Fibroblast of the aortic adventitia (primary cell): ENCODE results near the gene CD38. TPM values are rescaled to one million over a fixed set of nuclear protein-coding genes. Genes with fewer than 3 reads are reported as not detected.

Experiments used
- DNase-seq: peaks from one replicate; pipeline ENCODE4 v3.0.0-alpha.2; 2010; ENCODE audit warnings: low read depth
- H3K4me3 ChIP-seq: 2 replicates; pipeline ENCODE4 v1.5.1; 2011; ENCODE audit warnings: low read depth, mild to moderate bottlenecking, control low read depth, low read length, moderate library complexity
- total RNA-seq: library from RNA; depleted of rRNA; stranded (reverse); fragments of >200 nt; gene quantifications from 2 replicates; pipeline ENCODE4 v1.2.3, GENCODE V29; 2012; ENCODE audit warnings: low replicate concordance
- TF ChIP-seq, protein P1 (sequence below): IDR thresholded peaks from 2 replicates; pipeline ENCODE4 v1.5.1; 2011; ENCODE audit warnings: mild to moderate bottlenecking, low read length, control low read depth, inconsistent platforms; ENCODE audit not compliant: insufficient read depth

Gene CD38
- total RNA-seq, 1 donor, result not detected

DNA sequence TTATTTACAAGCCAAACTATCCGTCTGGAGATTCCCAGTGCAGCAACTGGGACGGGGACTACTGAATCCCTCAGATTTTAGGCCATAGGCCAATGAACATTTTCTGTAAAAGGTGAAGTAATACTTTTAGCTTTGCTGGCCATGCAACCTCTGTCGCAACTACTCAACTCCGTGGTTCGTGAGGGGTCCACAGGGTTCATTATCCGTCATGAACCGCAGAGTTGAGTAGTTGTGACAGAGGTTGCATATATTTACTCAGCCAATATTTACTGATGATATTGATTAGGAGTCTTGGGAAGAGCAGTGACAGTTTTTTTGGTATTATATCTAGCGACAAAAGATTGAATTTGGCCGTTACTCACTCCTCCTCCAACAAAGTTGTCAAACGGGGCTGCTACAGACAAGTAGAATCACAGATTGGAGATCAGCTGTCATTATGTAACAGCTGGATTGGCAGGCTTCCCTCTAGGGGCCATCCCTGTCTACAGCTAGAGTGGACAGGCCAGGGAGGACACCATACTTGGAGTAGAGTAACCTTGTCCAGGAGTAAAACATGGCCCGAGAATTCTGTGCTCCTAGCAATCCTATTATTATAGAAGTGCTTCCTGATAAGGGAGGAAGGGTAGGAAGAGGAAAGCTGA, 37.2 kb upstream of the CD38 start:
- DNase-seq, result no peak
- TF ChIP-seq, protein P1, sequence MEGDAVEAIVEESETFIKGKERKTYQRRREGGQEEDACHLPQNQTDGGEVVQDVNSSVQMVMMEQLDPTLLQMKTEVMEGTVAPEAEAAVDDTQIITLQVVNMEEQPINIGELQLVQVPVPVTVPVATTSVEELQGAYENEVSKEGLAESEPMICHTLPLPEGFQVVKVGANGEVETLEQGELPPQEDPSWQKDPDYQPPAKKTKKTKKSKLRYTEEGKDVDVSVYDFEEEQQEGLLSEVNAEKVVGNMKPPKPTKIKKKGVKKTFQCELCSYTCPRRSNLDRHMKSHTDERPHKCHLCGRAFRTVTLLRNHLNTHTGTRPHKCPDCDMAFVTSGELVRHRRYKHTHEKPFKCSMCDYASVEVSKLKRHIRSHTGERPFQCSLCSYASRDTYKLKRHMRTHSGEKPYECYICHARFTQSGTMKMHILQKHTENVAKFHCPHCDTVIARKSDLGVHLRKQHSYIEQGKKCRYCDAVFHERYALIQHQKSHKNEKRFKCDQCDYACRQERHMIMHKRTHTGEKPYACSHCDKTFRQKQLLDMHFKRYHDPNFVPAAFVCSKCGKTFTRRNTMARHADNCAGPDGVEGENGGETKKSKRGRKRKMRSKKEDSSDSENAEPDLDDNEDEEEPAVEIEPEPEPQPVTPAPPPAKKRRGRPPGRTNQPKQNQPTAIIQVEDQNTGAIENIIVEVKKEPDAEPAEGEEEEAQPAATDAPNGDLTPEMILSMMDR, result no peak
- no peak overlapping the region for H3K4me3 ChIP-seq

DNA sequence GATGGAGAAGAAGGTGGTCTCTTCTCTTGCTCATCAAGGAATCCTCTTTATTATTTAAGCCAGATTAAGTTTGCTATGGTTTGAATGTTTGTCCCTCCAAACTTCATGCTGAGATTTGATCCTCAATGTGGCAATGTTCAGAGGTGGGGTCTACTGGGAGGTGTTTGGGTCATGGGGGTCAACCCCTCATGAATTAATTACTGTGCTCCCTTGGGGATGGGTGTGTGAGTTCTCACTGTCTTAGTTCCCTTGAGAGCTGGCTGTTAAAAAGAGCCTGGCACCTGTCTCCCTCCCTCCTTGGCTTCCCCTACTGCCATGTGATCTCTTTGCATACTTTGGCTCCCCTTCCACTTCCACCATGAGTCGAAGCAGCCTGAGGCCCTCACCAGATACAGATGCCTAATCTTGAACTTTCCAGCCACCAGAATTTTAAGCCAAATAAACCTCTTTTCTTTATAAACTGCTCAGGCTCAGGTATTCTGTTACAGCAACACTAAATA, 36.0 kb upstream of the CD38 start:
- no peak overlapping the region for H3K4me3 ChIP-seq
- no peak for DNase-seq
- TF ChIP-seq, protein P1, result no peak

DNA sequence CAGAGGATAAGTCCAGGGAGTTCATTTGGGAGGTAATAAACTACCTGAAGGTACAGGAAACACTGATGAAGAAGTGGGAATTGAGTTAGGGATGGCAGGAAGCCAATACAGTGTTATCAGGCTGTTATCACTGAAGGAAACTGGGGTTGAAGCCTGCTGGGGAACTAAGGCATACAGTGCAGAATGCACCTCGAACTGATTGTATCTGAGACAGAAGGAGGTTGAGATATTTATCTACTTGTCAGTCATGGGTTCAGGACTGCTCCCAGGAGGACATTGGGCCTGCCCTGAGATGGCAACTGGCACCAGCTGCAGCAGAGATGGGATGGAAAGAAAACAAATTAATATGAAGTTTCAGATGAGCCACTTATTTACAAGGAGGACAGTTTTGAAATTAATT, 35.5 kb upstream of the CD38 start:
- TF ChIP-seq, protein P1, result no peak
- no peak overlapping the region for H3K4me3 ChIP-seq
- no peak for DNase-seq

DNA sequence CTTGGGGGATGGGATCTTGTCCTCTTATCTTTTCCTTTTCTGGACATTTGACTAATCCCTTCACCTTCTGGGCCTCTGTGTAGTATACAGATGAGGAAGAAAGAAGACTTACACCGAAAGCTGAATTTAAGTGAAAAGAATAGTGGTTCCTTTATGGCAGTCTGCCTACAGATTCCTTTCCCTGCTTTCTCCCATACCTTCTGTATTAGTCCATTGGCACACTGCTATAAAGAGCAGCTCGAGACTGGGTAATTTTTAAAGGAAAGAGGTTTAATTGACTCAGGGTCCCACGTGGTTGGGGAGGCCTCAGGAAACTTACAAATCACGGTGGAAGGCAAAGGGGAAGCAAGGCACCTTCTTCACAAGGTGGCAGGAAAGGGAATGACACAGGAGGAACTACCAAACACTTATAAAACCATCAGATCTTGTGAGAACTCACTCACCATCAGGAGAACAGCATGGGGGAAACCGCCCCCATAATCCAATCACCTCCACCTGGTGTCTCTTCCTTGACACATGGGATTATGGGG, 34.0 kb upstream of the CD38 start:
- TF ChIP-seq, protein P1, result no peak
- H3K4me3 ChIP-seq, result no peak overlapping the region
- DNase-seq, result peak; percentile 73

DNA sequence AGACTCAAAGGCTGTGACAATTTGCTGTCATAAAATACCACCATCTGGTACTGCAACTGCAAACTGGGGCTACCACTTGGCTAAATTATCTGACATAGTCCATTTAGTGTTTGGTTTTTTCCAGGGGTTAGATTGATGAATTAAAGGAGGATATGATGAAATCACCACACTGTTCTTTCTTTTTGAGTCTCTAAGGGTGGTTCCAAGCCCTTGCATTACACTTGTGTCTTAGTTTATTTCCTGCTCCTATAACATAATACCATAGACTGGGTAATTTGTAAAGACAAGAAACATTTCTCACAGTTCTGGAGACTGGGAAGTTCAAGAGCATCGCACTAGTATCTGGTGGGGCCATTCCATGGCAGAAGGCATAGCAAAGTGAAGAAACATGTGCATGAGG, 32.0 kb upstream of the CD38 start:
- no peak overlapping the region for H3K4me3 ChIP-seq
- DNase-seq, result no peak
- TF ChIP-seq, protein P1, result no peak

DNA sequence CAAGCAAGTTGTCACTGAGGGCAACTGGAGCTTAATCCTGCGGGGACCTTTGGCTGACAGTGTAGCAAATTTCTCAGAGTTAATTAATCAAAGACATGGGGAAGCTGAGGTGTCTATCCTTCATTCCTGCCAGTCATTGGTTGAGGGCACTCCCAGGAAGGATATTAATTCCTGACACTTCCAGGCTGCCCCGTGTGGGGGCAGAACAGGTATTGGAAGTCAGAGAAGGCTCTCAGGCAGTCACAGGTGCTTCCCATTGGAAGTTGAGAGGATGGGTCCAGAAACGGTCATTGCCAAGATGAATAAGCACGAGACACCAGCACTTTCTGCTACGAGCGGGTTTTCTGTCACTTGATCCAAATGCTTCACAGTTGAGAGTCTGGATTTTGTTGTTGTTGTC, 29.1 kb upstream of the CD38 start:
- no peak for DNase-seq
- TF ChIP-seq, protein P1, result no peak
- H3K4me3 ChIP-seq, result no peak overlapping the region
